Smooth muscle cell (in vitro differentiated cells): Measurements from ENCODE around the gene ATP9A. TPM values are rescaled to one million over a fixed set of nuclear protein-coding genes. Genes with fewer than 3 reads are reported as not detected.

ENCODE experiments used
- DNase-seq: peaks from one replicate; lab custom pipeline; 2025; ENCODE audit not compliant: unreplicated experiment; lab: John Stamatoyannopoulos, UW
- H2AFZ ChIP-seq: fragments of 200-600 bp; sonication (generic); 2 replicates; pipeline ENCODE4 v1.6.0; 2016; ENCODE audit warnings: antibody characterized with exemption, low read depth, mild to moderate bottlenecking
- H3F3A ChIP-seq: fragments of 200-600 bp; sonication (generic); 2 replicates; pipeline ENCODE4 v1.6.0; 2017; ENCODE audit warnings: antibody characterized with exemption, low read depth
- H3K27ac ChIP-seq: fragments of 200-600 bp; sonication (generic); 2 replicates; pipeline ENCODE4 v1.5.1; 2016; ENCODE audit warnings: low read depth, mild to moderate bottlenecking
- H3K27me3 ChIP-seq: fragments of 200-600 bp; sonication (generic); 2 replicates; pipeline ENCODE4 v1.6.1; 2016; ENCODE audit warnings: low read depth, mild to moderate bottlenecking
- H3K36me3 ChIP-seq: fragments of 200-600 bp; sonication (generic); 2 replicates; pipeline ENCODE4 v1.5.1; 2016; ENCODE audit warnings: low read depth
- H3K4me1 ChIP-seq: fragments of 200-600 bp; sonication (generic); 2 replicates; pipeline ENCODE4 v1.5.1; 2016; ENCODE audit warnings: low read depth
- H3K4me2 ChIP-seq: fragments of 200-600 bp; sonication (generic); 2 replicates; pipeline ENCODE4 v1.6.0; 2016; ENCODE audit warnings: mild to moderate bottlenecking
- H3K4me3 ChIP-seq: fragments of 200-600 bp; sonication (generic); 2 replicates; pipeline ENCODE4 v1.5.1; 2016; ENCODE audit warnings: mild to moderate bottlenecking
- H3K79me2 ChIP-seq: fragments of 200-600 bp; sonication (generic); 2 replicates; pipeline ENCODE4 v1.6.0; 2016; ENCODE audit warnings: low read depth, mild to moderate bottlenecking
- H3K9ac ChIP-seq: fragments of 200-600 bp; sonication (generic); 2 replicates; pipeline ENCODE4 v1.6.0; 2016; ENCODE audit warnings: low read depth
- H3K9me3 ChIP-seq: fragments of 200-600 bp; sonication (generic); replicated peaks from 2 replicates; pipeline ENCODE4 v1.5.1; 2016; ENCODE audit warnings: low read depth
- H4K20me1 ChIP-seq: fragments of 200-600 bp; sonication (generic); 2 replicates; pipeline ENCODE4 v1.6.0; 2016; ENCODE audit warnings: low read depth
- CTCF ChIP-seq: fragments of 200-600 bp; sonication (generic); IDR thresholded peaks from 2 replicates; pipeline ENCODE4 v1.5.1; 2017; ENCODE audit warnings: borderline replicate concordance, mild to moderate bottlenecking, antibody characterized with exemption; ENCODE audit not compliant: insufficient read depth, poor library complexity, severe bottlenecking
- WGBS: methylation state at CpG from one replicate; pipeline ENCODE4 v1.1.7; 2016; ENCODE audit warnings: low lambda C conversion rate; 5-methylcytosine and 5-hydroxymethylcytosine counted together
- polyA plus RNA-seq: library from polyadenylated mRNA; unstranded; fragments of >200 nt; fragmentation: Nextera tagmentation; extraction: Ambion mirVana; gene quantifications from 2 replicates; pipeline ENCODE4 v1.2.1, GENCODE V29; 2016
- total RNA-seq: library from RNA; depleted of rRNA; stranded (reverse); fragments of >200 nt; gene quantifications from 2 replicates; pipeline ENCODE4 v1.2.3, GENCODE V29; 2014

Gene ATP9A
- total and polyA plus RNA-seq, 2 experiments from 2014 or later = 3.4 to 8.0 TPM

- Histone ChIP-seq H3K4me1 (no peaks in the 10 kb centered on the region), H3K79me2 (no peaks in the 10 kb centered on the region), H4K20me1 (no peaks in the 10 kb centered on the region), H3K9ac (no peak overlapping the region), H3K36me3 (peaks cover 7% of the 10 kb centered on the region), H3K27me3 (no peaks in the 10 kb centered on the region), H3K4me3 (no peak overlapping the region), H3F3A (no peaks in the 10 kb centered on the region), H3K27ac (no peak overlapping the region), H3K9me3 (no peaks in the 10 kb centered on the region), H3K4me2 (no peak overlapping the region), H2AFZ (no peak overlapping the region)
- TF ChIP-seq CTCF = no peak
- 94% methylated on average over 7 of the region's 7 CpGs for WGBS
- no peak for DNase-seq
These were observed 99.2 kb downstream of the ATP9A start for GRCh38 chr20:51668947-51669346.

DNA sequence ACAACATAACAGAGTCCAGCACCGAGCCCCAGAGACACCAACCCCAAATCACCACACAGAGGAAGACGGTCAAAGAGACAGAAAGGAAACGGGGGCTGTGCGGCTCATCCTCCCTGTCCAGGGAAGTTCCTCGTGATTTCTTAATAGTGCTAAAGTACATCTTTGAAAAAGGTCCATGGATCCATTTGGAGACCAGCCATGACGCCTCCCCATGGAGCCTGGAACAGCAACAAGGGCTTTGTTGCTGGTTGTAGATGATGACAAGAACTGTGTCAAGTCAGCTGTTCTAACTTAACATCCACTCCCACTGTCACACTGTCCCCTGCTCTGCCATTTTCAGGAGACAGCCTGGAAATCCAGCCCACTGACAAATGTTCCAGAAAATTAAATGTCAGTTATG is 99.7 kb downstream of the ATP9A start:
- H3K27ac ChIP-seq = no peak overlapping the region
- H3K79me2 ChIP-seq = no peaks in the 10 kb centered on the region
- H3K27me3 ChIP-seq = no peaks in the 10 kb centered on the region
- H3K4me1 ChIP-seq = no peaks in the 10 kb centered on the region
- no peaks in the 10 kb centered on the region for H3F3A ChIP-seq
- H3K4me2 ChIP-seq = no peak overlapping the region
- DNase-seq = no peak
- WGBS = 98% methylated on average over 6 of the region's 6 CpGs
- no peak overlapping the region for H3K9ac ChIP-seq
- TF ChIP-seq CTCF = no peak
- H2AFZ ChIP-seq = no peak overlapping the region
- H3K4me3 ChIP-seq = no peak overlapping the region
- H4K20me1 ChIP-seq = no peaks in the 10 kb centered on the region
- peaks cover 7% of the 10 kb centered on the region for H3K36me3 ChIP-seq
- H3K9me3 ChIP-seq = no peaks in the 10 kb centered on the region

DNA sequence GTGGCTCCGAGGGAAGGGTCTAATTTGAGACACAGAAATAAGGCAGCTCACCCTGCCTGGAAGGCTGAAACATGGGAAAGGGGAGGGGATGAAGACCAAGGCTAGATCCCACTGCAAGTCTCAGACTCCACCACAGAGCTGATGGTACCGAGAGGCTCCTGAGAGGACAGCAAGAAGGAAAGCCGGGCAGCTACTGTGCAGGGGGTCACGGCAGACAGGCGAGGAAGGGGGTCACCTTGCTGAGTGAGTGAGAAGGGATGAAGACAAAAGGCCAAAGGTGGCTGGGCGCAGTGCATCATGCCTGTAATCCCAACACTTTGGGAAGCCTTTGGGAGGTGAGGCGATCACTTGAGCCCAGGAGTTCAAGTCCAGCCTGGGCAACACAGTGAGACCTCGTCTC is 100.7 kb downstream of the ATP9A start:
- H3K4me3 ChIP-seq = no peak overlapping the region
- H3K79me2 ChIP-seq = no peaks in the 10 kb centered on the region
- peaks cover 7% of the 10 kb centered on the region for H3K36me3 ChIP-seq
- no peak overlapping the region for H3K9ac ChIP-seq
- TF ChIP-seq CTCF = no peak
- no peaks in the 10 kb centered on the region for H3K4me1 ChIP-seq
- H3K27ac ChIP-seq = no peak overlapping the region
- H3K27me3 ChIP-seq = no peaks in the 10 kb centered on the region
- no peak overlapping the region for H2AFZ ChIP-seq
- 96% methylated on average over 8 of the region's 8 CpGs for WGBS
- no peaks in the 10 kb centered on the region for H3F3A ChIP-seq
- DNase-seq = no peak
- H4K20me1 ChIP-seq = no peaks in the 10 kb centered on the region
- H3K9me3 ChIP-seq = no peaks in the 10 kb centered on the region
- no peak overlapping the region for H3K4me2 ChIP-seq

DNA sequence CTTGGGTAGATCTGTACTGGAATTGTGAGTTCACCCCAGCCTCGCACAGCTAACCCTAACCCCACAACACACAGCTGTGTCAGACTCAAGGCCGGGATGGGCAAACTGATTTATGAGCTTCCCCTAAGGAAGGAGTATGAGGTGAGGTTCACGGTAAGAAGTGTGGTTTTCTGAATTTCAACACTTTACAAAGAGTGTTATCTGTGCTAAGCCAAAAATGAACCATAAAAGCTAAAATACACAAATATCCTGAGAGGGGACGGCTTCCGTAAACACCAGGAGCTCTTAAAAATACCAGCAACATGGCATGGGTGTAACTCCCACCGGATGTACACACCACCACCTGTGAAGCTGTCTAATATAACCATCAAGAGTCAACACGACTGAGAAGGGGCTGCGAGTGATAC is 101.2 kb downstream of the ATP9A start:
- 76% methylated on average over 8 of the region's 8 CpGs for WGBS
- no peaks in the 10 kb centered on the region for H3K27me3 ChIP-seq
- H3K9ac ChIP-seq = no peak overlapping the region
- peaks cover 7% of the 10 kb centered on the region for H3K36me3 ChIP-seq
- no peak overlapping the region for H3K4me2 ChIP-seq
- no peak overlapping the region for H3K27ac ChIP-seq
- TF ChIP-seq CTCF = no peak
- no peak overlapping the region for H3K4me3 ChIP-seq
- peaks cover 4% of the 10 kb centered on the region for H3F3A ChIP-seq
- no peaks in the 10 kb centered on the region for H3K79me2 ChIP-seq
- DNase-seq = no peak
- H3K9me3 ChIP-seq = no peaks in the 10 kb centered on the region
- H4K20me1 ChIP-seq = peaks cover 2% of the 10 kb centered on the region
- H2AFZ ChIP-seq = no peak overlapping the region
- H3K4me1 ChIP-seq = no peaks in the 10 kb centered on the region
